ENCODE measurements around the gene B3GNT5.

Gene B3GNT5

GRCh38 chr3:183275937-183276336 lies 22.9 kb downstream of the B3GNT5 start:
- no peak overlapping the region for H3K4me3 ChIP-seq (ENCODE audit: low read depth, low read length)
- no peak for DNase-seq (ENCODE audit: low read depth)
- TF ChIP-seq POLR2A (IDR thresholded peaks at IDR 0.05; ENCODE audit: extremely low read depth, insufficient read length) (no peak), CTCF (IDR thresholded peaks at IDR 0.05; ENCODE audit: low read depth, low read length) (no peak), MAX (IDR thresholded peaks at IDR 0.05; ENCODE audit: low read depth, low read length) (no peak), MYC (IDR thresholded peaks at IDR 0.05; ENCODE audit: low read depth, low read length) (no peak)

DNA sequence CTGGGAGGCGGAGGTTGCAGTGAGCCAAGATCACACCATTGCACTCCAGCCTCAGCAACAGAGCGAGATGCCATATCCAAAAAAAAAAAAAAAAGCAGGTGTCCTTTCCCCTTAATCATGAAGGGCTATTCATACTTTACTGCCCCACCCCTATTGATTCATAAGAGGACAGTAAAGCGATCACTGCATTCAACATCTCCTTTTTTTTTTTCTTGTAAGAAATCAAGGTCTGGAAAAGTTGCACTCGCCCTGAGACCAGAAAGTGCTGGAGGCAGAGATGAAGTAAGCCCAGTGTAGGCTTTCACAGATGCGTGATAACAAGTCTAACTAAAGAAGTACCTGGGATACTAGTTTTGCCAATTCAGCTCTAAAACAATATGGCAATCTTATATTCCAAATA lies 24.2 kb downstream of the B3GNT5 start:
- TF ChIP-seq CTCF (IDR thresholded peaks at IDR 0.05; ENCODE audit: low read depth, low read length): no peak
- no peak overlapping the region for H3K4me3 ChIP-seq (ENCODE audit: low read depth, low read length)
- no peak for DNase-seq (ENCODE audit: low read depth)

- no peak for DNase-seq (ENCODE audit: low read depth)
- no peak for TF ChIP-seq CTCF (IDR thresholded peaks at IDR 0.05; ENCODE audit: low read depth, low read length)
- no peak for TF ChIP-seq MYC (IDR thresholded peaks at IDR 0.05; ENCODE audit: low read depth, low read length)
- no peak for TF ChIP-seq POLR2A (IDR thresholded peaks at IDR 0.05; ENCODE audit: extremely low read depth, insufficient read length)
Measured at GRCh38 chr3:183278479-183279088, 25.5 kb downstream of the B3GNT5 start.

GRCh38 chr3:183279371-183279770 lies 26.3 kb downstream of the B3GNT5 start:
- TF ChIP-seq CTCF (IDR thresholded peaks at IDR 0.05; ENCODE audit: low read depth, low read length) (no peak), POLR2A (IDR thresholded peaks at IDR 0.05; ENCODE audit: extremely low read depth, insufficient read length) (no peak), MAX (IDR thresholded peaks at IDR 0.05; ENCODE audit: low read depth, low read length) (no peak), MYC (IDR thresholded peaks at IDR 0.05; ENCODE audit: low read depth, low read length) (no peak)
- H3K4me3 ChIP-seq (ENCODE audit: low read depth, low read length): no peak overlapping the region
- no peak for DNase-seq (ENCODE audit: low read depth)

More at GRCh38 chr3:183278479-183279088, 25.5 kb downstream of the B3GNT5 start:
- no peak overlapping the region for H3K4me3 ChIP-seq (ENCODE audit: low read depth, low read length)

DNA sequence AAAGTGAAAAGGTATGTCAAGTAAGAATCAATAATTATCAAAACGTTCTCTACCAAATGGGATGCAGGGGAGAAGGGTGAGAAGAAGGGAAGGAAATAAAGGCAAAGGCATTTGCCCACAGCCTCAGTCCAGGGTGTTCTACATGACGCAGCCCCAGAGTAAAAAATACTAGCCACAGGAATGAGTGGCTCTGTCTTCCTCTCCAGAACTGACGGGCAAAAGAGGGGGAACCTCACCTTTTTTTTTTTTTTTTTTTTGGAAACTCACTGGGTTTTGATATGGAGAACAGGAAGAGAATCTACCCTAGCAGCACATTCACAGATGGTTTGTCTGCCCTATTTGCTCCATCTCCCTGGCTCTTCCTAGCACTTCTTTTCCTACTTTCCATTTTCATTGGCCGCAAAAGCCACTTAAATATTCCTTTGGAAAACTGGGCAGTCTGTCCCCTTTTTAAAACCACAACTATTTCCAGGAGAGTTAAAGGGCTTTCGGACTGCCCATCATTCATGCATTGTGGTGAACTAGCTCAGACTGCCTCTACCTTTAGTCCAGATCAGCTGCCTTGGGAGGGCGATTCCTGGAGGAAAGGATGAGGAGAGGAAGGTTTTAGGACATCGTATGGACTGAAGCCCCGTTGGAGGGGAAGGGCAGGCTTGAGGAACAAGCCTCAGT lies 28.2 kb downstream of the B3GNT5 start:
- no peak for TF ChIP-seq CTCF (IDR thresholded peaks at IDR 0.05; ENCODE audit: low read depth, low read length)
- TF ChIP-seq MYC (IDR thresholded peaks at IDR 0.05; ENCODE audit: low read depth, low read length): no peak
- no peak for TF ChIP-seq POLR2A (IDR thresholded peaks at IDR 0.05; ENCODE audit: extremely low read depth, insufficient read length)
- no peak for TF ChIP-seq MAX (IDR thresholded peaks at IDR 0.05; ENCODE audit: low read depth, low read length)
- no peak for DNase-seq (ENCODE audit: low read depth)
- H3K4me3 ChIP-seq (ENCODE audit: low read depth, low read length): no peak overlapping the region

DNA sequence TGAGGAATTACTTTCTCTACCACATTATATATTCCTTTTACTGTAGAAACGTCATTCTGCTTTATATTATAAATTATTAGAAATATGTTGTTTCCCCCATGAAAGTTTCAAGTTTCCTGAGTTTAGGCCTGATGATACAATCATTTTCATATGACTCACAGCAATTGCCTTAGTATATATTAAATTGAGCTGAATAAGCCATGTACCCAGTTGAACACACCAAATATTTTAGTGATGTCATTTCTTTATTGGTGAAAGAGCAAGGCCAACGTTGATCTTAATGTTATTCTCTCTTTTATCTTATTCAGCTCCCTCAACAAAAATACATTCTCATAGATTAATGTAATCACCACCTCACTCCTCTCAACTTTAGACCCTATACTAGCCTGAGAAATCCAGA lies 30.8 kb downstream of the B3GNT5 start:
- no peak overlapping the region for H3K4me3 ChIP-seq (ENCODE audit: low read depth, low read length)
- TF ChIP-seq CTCF (IDR thresholded peaks at IDR 0.05; ENCODE audit: low read depth, low read length): no peak
- TF ChIP-seq MAX (IDR thresholded peaks at IDR 0.05; ENCODE audit: low read depth, low read length): no peak
- TF ChIP-seq MYC (IDR thresholded peaks at IDR 0.05; ENCODE audit: low read depth, low read length): no peak
- TF ChIP-seq POLR2A (IDR thresholded peaks at IDR 0.05; ENCODE audit: extremely low read depth, insufficient read length): no peak
- DNase-seq (ENCODE audit: low read depth): no peak
